Omental fat pad (tissue), 4 donors: Measurements from ENCODE around the gene CDC42EP4. TPM values are rescaled to one million over a fixed set of nuclear protein-coding genes. Genes with fewer than 3 reads are reported as not detected.

ENCODE experiments used
- ATAC-seq: fragments of 150-250 bp; one replicate; pipeline ENCODE4 v1.9.1; 2016; ENCODE audit warnings: mild to moderate bottlenecking, moderate library complexity; ENCODE audit not compliant: low FRiP score
- DNase-seq: peaks from one replicate; pipeline ENCODE4 v3.0.0-alpha.2; 2019; ENCODE audit warnings: low spot score
- total RNA-seq, 4 donors: library from RNA; depleted of rRNA; stranded (reverse); fragments of >200 nt; gene quantifications; one replicate each; pipeline ENCODE4 v1.1.0, GENCODE V29; 2016
- TF ChIP-seq, protein P1 (sequence below), 3 donors: fragments of 450-650 bp; IDR thresholded peaks; one replicate each; pipeline ENCODE4 v1.5.1; 2016 to 2017; ENCODE audit warnings: antibody characterized with exemption in 3 of 3, mild to moderate bottlenecking in 3 of 3, moderate library complexity in 2 of 3

The CDC42EP4 gene
- total RNA-seq, 4 donors from 2014 or later: 137 to 224 (median 181) TPM

GRCh38 chr17:73349647-73350046 lies 37.8 kb upstream of the CDC42EP4 start:
- ATAC-seq (no peak), DNase-seq (no peak)
- TF ChIP-seq, protein P1, sequence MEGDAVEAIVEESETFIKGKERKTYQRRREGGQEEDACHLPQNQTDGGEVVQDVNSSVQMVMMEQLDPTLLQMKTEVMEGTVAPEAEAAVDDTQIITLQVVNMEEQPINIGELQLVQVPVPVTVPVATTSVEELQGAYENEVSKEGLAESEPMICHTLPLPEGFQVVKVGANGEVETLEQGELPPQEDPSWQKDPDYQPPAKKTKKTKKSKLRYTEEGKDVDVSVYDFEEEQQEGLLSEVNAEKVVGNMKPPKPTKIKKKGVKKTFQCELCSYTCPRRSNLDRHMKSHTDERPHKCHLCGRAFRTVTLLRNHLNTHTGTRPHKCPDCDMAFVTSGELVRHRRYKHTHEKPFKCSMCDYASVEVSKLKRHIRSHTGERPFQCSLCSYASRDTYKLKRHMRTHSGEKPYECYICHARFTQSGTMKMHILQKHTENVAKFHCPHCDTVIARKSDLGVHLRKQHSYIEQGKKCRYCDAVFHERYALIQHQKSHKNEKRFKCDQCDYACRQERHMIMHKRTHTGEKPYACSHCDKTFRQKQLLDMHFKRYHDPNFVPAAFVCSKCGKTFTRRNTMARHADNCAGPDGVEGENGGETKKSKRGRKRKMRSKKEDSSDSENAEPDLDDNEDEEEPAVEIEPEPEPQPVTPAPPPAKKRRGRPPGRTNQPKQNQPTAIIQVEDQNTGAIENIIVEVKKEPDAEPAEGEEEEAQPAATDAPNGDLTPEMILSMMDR (IDR thresholded peaks at IDR 0.05): no peak

- TF ChIP-seq, protein P1 (IDR thresholded peaks at IDR 0.05): no peak
- ATAC-seq (peak; percentile 44), DNase-seq (no peak)
Observed at GRCh38 chr17:73349138-73349537, 37.3 kb upstream of the CDC42EP4 start.

DNA sequence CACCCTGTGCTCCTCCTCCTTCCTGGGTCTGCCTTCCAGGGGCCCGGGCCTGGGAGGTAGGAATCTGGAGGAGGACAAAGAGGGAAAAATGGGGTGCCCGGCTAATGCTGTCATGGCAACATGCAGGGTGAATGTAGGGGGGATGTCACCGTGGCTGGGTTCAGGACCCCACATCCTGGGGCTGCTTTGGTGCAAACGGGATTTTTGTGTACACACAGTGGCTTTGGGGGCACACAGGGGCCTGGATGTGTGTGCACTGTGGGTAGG lies 37.0 kb upstream of the CDC42EP4 start:
- no peak for DNase-seq
- TF ChIP-seq, protein P1 (IDR thresholded peaks at IDR 0.05): no peak
- ATAC-seq: no peak

- no peak for DNase-seq
- TF ChIP-seq, protein P1 (IDR thresholded peaks at IDR 0.05): no peak
- no peak for ATAC-seq
Observed at GRCh38 chr17:73348018-73348828, 36.4 kb upstream of the CDC42EP4 start.

DNA sequence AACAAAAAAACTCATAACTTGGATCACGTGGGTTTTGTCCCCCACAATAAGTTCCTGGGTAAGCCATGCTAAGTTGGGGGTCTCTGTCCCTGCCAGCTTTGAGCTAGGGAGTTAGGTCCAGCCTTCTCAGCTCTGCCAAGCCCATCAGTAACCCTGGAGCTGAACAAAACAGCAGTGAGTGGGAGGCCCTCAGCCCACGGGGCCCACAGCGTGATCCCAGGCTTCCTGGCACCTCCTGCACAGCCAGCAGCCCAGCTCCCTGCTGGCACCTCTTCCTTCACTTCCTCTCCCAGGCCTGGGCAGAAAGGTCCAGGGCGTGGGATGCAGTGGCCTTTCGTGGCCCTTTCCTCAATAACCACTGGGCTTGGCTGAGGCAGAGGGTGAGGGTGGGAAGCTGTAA lies 35.5 kb upstream of the CDC42EP4 start:
- TF ChIP-seq, protein P1 (IDR thresholded peaks at IDR 0.05): no peak
- DNase-seq (no peak), ATAC-seq (peak; percentile 55)

GRCh38 chr17:73346501-73347162 lies 34.8 kb upstream of the CDC42EP4 start:
- ATAC-seq: no peak
- TF ChIP-seq, protein P1 (IDR thresholded peaks at IDR 0.05): no peak
- DNase-seq: no peak
